Measurements from ENCODE around the gene FAM13A.
"Not testable (repeated sequence)": the region's sequence is repeated elsewhere in the genome, so short reads cannot be mapped to it uniquely, and the experiment has no call there.

FAM13A gene

GRCh38 chr4:89042055-89042454 is 14.9 kb downstream of the FAM13A start:
- no peak for DNase-seq (ENCODE audit: low read depth)

- no peak for DNase-seq (ENCODE audit: low read depth)
Measured at GRCh38 chr4:89039730-89040338, 17.2 kb downstream of the FAM13A start.

- DNase-seq (ENCODE audit: low read depth), result no peak
Measured at GRCh38 chr4:89036535-89036934, 20.4 kb downstream of the FAM13A start.

GRCh38 chr4:89031272-89031671 is 25.7 kb downstream of the FAM13A start:
- no peak for DNase-seq (ENCODE audit: low read depth)

- no peak for DNase-seq (ENCODE audit: low read depth)
Measured at GRCh38 chr4:89029591-89029990, 27.4 kb downstream of the FAM13A start.

GRCh38 chr4:89026542-89026941 is 30.4 kb downstream of the FAM13A start:
- DNase-seq (ENCODE audit: low read depth), result no peak

- DNase-seq (ENCODE audit: low read depth), result peak; percentile 34
Measured at GRCh38 chr4:89024051-89024675, 32.8 kb downstream of the FAM13A start.

- no peak for DNase-seq (ENCODE audit: low read depth)
Measured at GRCh38 chr4:89023140-89023539, 33.8 kb downstream of the FAM13A start.

- no peak for DNase-seq (ENCODE audit: low read depth)
Measured at GRCh38 chr4:89022426-89023128, 34.4 kb downstream of the FAM13A start.

GRCh38 chr4:89021684-89022083 is 35.3 kb downstream of the FAM13A start:
- DNase-seq (ENCODE audit: low read depth), result no peak

GRCh38 chr4:89021062-89021461 is 35.9 kb downstream of the FAM13A start:
- DNase-seq (ENCODE audit: low read depth), result no peak

GRCh38 chr4:89014897-89015296 is 42.1 kb downstream of the FAM13A start:
- not testable (repeated sequence) for DNase-seq (ENCODE audit: low read depth)

- no peak for DNase-seq (ENCODE audit: low read depth)
Measured at GRCh38 chr4:89009761-89010369, 47.1 kb downstream of the FAM13A start.

- no peak for DNase-seq (ENCODE audit: low read depth)
Measured at GRCh38 chr4:89009115-89009514, 47.9 kb downstream of the FAM13A start.

GRCh38 chr4:89008166-89008565 is 48.8 kb downstream of the FAM13A start:
- no peak for DNase-seq (ENCODE audit: low read depth)

GRCh38 chr4:89007338-89007939 is 49.5 kb downstream of the FAM13A start:
- no peak for DNase-seq (ENCODE audit: low read depth)

GRCh38 chr4:89006307-89006706 is 50.7 kb downstream of the FAM13A start:
- DNase-seq (ENCODE audit: low read depth), result no peak

- not testable (repeated sequence) for DNase-seq (ENCODE audit: low read depth)
Measured at GRCh38 chr4:89005066-89005465, 51.9 kb downstream of the FAM13A start.

- DNase-seq (ENCODE audit: low read depth), result no peak
Measured at GRCh38 chr4:89001647-89002445, 55.1 kb downstream of the FAM13A start.

GRCh38 chr4:89000844-89001360 is 56.1 kb downstream of the FAM13A start:
- no peak for DNase-seq (ENCODE audit: low read depth)

GRCh38 chr4:89000382-89000781 is 56.6 kb downstream of the FAM13A start:
- no peak for DNase-seq (ENCODE audit: low read depth)

Data from CMK (cell line).